ENCODE data around the gene PRPF19. TPM values are rescaled to one million over a fixed set of nuclear protein-coding genes. Genes with fewer than 3 reads are reported as not detected.

PRPF19 gene
- total RNA-seq, 2 experiments from 2014 or later, result 120 to 153 TPM

- BruUV-seq (replicated peaks), result no TSS peak
- Histone ChIP-seq H3K4me3 (ENCODE audit: low read depth, low read length, poor library complexity, severe bottlenecking) (no peak overlapping the region), H3K4me2 (ENCODE audit: low read length) (no peak overlapping the region), H3K36me3 (ENCODE audit: insufficient read depth, low read length) (peaks cover 13% of the 10 kb centered on the region; the same call in 1 of the 2 replicates), H2AFZ (ENCODE audit: low read length) (no peak overlapping the region), H3K9me3 (ENCODE audit: low read length) (no peaks in the 10 kb centered on the region), H4K20me1 (ENCODE audit: insufficient read depth, low read length) (no peaks in the 10 kb centered on the region), H3K27ac (ENCODE audit: low read depth, low read length, poor library complexity, severe bottlenecking) (no peak overlapping the region), H3K4me1 (ENCODE audit: insufficient read depth, low read length, poor library complexity, severe bottlenecking) (peaks cover 24% of the 10 kb centered on the region), H3K79me2 (ENCODE audit: insufficient read depth, low read depth, low read length) (peaks cover under 1% of the 10 kb centered on the region; the same call in 1 of the 2 replicates), H3K9me2 (ENCODE audit: insufficient read depth, low read length) (no peaks in the 10 kb centered on the region)
- no peak for TF ChIP-seq EZH2phosphoT487 (IDR thresholded peaks at IDR 0.05; ENCODE audit: borderline replicate concordance, low read depth, low read length)
- TF ChIP-seq, protein P1, sequence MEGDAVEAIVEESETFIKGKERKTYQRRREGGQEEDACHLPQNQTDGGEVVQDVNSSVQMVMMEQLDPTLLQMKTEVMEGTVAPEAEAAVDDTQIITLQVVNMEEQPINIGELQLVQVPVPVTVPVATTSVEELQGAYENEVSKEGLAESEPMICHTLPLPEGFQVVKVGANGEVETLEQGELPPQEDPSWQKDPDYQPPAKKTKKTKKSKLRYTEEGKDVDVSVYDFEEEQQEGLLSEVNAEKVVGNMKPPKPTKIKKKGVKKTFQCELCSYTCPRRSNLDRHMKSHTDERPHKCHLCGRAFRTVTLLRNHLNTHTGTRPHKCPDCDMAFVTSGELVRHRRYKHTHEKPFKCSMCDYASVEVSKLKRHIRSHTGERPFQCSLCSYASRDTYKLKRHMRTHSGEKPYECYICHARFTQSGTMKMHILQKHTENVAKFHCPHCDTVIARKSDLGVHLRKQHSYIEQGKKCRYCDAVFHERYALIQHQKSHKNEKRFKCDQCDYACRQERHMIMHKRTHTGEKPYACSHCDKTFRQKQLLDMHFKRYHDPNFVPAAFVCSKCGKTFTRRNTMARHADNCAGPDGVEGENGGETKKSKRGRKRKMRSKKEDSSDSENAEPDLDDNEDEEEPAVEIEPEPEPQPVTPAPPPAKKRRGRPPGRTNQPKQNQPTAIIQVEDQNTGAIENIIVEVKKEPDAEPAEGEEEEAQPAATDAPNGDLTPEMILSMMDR (conservative IDR thresholded peaks at IDR 0.05; ENCODE audit: low read length), result peak; percentile 63
- ChIA-PET CTCF (ENCODE audit: unreplicated experiment) (no interaction called here), POLR2A (interaction anchor here (0.5 to 1.1 kb wide), 2 partner anchors 29 to 199 kb away, joined by 3 to 4 read pairs; no protein-coding TSS in a partner anchor)
- no peak for DNase-seq (ENCODE audit: low spot score)
- intact Hi-C loops (cut with micrococcal nuclease; ENCODE audit: unreplicated experiment), result no loop called here
Measured at GRCh38 chr11:60944490-60945294, 38.3 kb upstream of the PRPF19 start.

GRCh38 chr11:60942970-60943565 lies 36.7 kb upstream of the PRPF19 start:
- Histone ChIP-seq H3K36me3 (ENCODE audit: insufficient read depth, low read length) (peaks cover 20% of the 10 kb centered on the region; the same call in 1 of the 2 replicates), H3K9me3 (ENCODE audit: low read length) (no peaks in the 10 kb centered on the region), H3K4me3 (ENCODE audit: low read depth, low read length, poor library complexity, severe bottlenecking) (no peak overlapping the region), H3K9me2 (ENCODE audit: insufficient read depth, low read length) (no peaks in the 10 kb centered on the region), H2AFZ (ENCODE audit: low read length) (no peak overlapping the region), H3K27ac (ENCODE audit: low read depth, low read length, poor library complexity, severe bottlenecking) (no peak overlapping the region), H3K79me2 (ENCODE audit: insufficient read depth, low read depth, low read length) (no peaks in the 10 kb centered on the region), H3K4me2 (ENCODE audit: low read length) (no peak overlapping the region), H3K4me1 (ENCODE audit: insufficient read depth, low read length, poor library complexity, severe bottlenecking) (peaks cover 21% of the 10 kb centered on the region), H4K20me1 (ENCODE audit: insufficient read depth, low read length) (no peaks in the 10 kb centered on the region)
- POLR2A ChIA-PET, result interaction anchor here (1.3 kb wide), 1 partner anchor 11 kb away, joined by 3 read pairs; no protein-coding TSS in a partner anchor
- DNase-seq (ENCODE audit: low spot score), result no peak
- BruUV-seq (replicated peaks), result no TSS peak
- CTCF ChIA-PET (ENCODE audit: unreplicated experiment), result no interaction called here
- no peak for TF ChIP-seq EZH2phosphoT487 (IDR thresholded peaks at IDR 0.05; ENCODE audit: borderline replicate concordance, low read depth, low read length)
- TF ChIP-seq, protein P1 (conservative IDR thresholded peaks at IDR 0.05; ENCODE audit: low read length), result no peak
- intact Hi-C loops (cut with micrococcal nuclease; ENCODE audit: unreplicated experiment), result no loop called here

All from OCI-LY7 (cell line).